NOMO-1 (cell line): Measurements from ENCODE around the gene ARMC2.
A peak's percentile ranks its signal among the peaks of the same experiment; 100 is the strongest.
"Not testable (repeated sequence)": the region's sequence is repeated elsewhere in the genome, so short reads cannot be mapped to it uniquely, and the experiment has no call there.

Experiments used
- DNase-seq, 2 experiments: peaks; one replicate each; lab custom pipeline; 2025; ENCODE audit not compliant: unreplicated experiment in 2 of 2; lab: John Stamatoyannopoulos, UW

Gene ARMC2

GRCh38 chr6:108832738-108833137 is 15.5 kb upstream of the ARMC2 start:
- DNase-seq, result no peak

GRCh38 chr6:108835218-108835850 is 12.9 kb upstream of the ARMC2 start:
- peak; percentile 70 to 77 for DNase-seq

- DNase-seq, result no peak
Measured at GRCh38 chr6:108836061-108836460, 12.2 kb upstream of the ARMC2 start.

- peak; percentile 73 to 94 for DNase-seq
Measured at GRCh38 chr6:108837236-108837971, 10.8 kb upstream of the ARMC2 start.

GRCh38 chr6:108838101-108838717 is 10.0 kb upstream of the ARMC2 start:
- no peak for DNase-seq

GRCh38 chr6:108839083-108839642 is 9.1 kb upstream of the ARMC2 start:
- DNase-seq, result no peak

- DNase-seq, result no peak
Measured at GRCh38 chr6:108840919-108841318, 7.3 kb upstream of the ARMC2 start.

- peak; percentile 29 to 82 for DNase-seq
Measured at GRCh38 chr6:108841377-108841855, 6.8 kb upstream of the ARMC2 start.

GRCh38 chr6:108844135-108844534 is 4.1 kb upstream of the ARMC2 start:
- DNase-seq, result no peak

GRCh38 chr6:108845145-108845544 is 3.1 kb upstream of the ARMC2 start:
- DNase-seq, result no peak

- peak; percentile 12 to 57 for DNase-seq
Measured at GRCh38 chr6:108846101-108846500, 2.1 kb upstream of the ARMC2 start.

- DNase-seq, result no peak
Measured at GRCh38 chr6:108846628-108847027, 1.6 kb upstream of the ARMC2 start.

GRCh38 chr6:108847738-108848115 is 495 bp upstream of the ARMC2 start:
- DNase-seq, result no peak

GRCh38 chr6:108850669-108851465 is 2.6 kb downstream of the ARMC2 start:
- peak; percentile 54 to 55 for DNase-seq

GRCh38 chr6:108851756-108852155 is 3.5 kb downstream of the ARMC2 start:
- DNase-seq, result peak in 1 of 2 experiments; percentile 9

- DNase-seq, result no peak
Measured at GRCh38 chr6:108853077-108853476, 4.9 kb downstream of the ARMC2 start.

- DNase-seq, result peak; percentile 15 to 41
Measured at GRCh38 chr6:108862479-108863191, 14.4 kb downstream of the ARMC2 start.

- not testable (repeated sequence) for DNase-seq
Measured at GRCh38 chr6:108865751-108866286, 17.6 kb downstream of the ARMC2 start.

- DNase-seq, result no peak
Measured at GRCh38 chr6:108866798-108867197, 18.6 kb downstream of the ARMC2 start.

- no peak for DNase-seq
Measured at GRCh38 chr6:108868647-108869046, 20.4 kb downstream of the ARMC2 start.
